Measurements from ENCODE around the gene RCE1. TPM values are rescaled to one million over a fixed set of nuclear protein-coding genes. Genes with fewer than 3 reads are reported as not detected.
A peak's percentile ranks its signal among the peaks of the same experiment; 100 is the strongest.

The RCE1 gene
- total RNA-seq, 1 donor, result 18.1 TPM

GRCh38 chr11:66881927-66882452, 38.7 kb downstream of the RCE1 start:
- Histone ChIP-seq H3K27ac (ENCODE audit: low read depth, low read length) (no peak overlapping the region), H3K36me3 (ENCODE audit: insufficient read depth, low read length) (no peaks in the 10 kb centered on the region)

GRCh38 chr11:66882561-66883015, 39.3 kb downstream of the RCE1 start:
- Histone ChIP-seq H3K36me3 (ENCODE audit: insufficient read depth, low read length) (no peaks in the 10 kb centered on the region), H3K4me2 (ENCODE audit: insufficient read depth, low read length) (peak overlapping the region; percentile 52), H2AFZ (ENCODE audit: low read length) (no peak overlapping the region), H3K79me2 (ENCODE audit: insufficient read depth, low read length) (peaks cover 4% of the 10 kb centered on the region), H3K27ac (ENCODE audit: low read depth, low read length) (no peak overlapping the region), H3K27me3 (ENCODE audit: insufficient read depth, low read length) (no peaks in the 10 kb centered on the region), H4K20me1 (ENCODE audit: insufficient read depth, low read length) (peaks cover 12% of the 10 kb centered on the region), H3K4me3 (ENCODE audit: insufficient read depth, low read length) (no peak overlapping the region), H3K9me3 (ENCODE audit: low read depth, low read length) (no peaks in the 10 kb centered on the region), H3K4me1 (ENCODE audit: insufficient read depth, low read length) (peaks cover 31% of the 10 kb centered on the region)
- no peak for TF ChIP-seq CTCF (IDR thresholded peaks at IDR 0.05; ENCODE audit: extremely low read depth, low read depth, low read length)
- no peak for DNase-seq (ENCODE audit: insufficient read length, low spot score, missing footprints)

More at GRCh38 chr11:66881927-66882452, 38.7 kb downstream of the RCE1 start:
- peak; percentile 41 for DNase-seq (ENCODE audit: insufficient read length, low spot score, missing footprints)
- Histone ChIP-seq H2AFZ (ENCODE audit: low read length) (no peak overlapping the region), H3K79me2 (ENCODE audit: insufficient read depth, low read length) (peaks cover 4% of the 10 kb centered on the region), H4K20me1 (ENCODE audit: insufficient read depth, low read length) (peaks cover 12% of the 10 kb centered on the region), H3K4me3 (ENCODE audit: insufficient read depth, low read length) (no peak overlapping the region), H3K4me2 (ENCODE audit: insufficient read depth, low read length) (no peak overlapping the region), H3K27me3 (ENCODE audit: insufficient read depth, low read length) (no peaks in the 10 kb centered on the region), H3K9me3 (ENCODE audit: low read depth, low read length) (no peaks in the 10 kb centered on the region), H3K4me1 (ENCODE audit: insufficient read depth, low read length) (peaks cover 29% of the 10 kb centered on the region)
- no peak for TF ChIP-seq CTCF (IDR thresholded peaks at IDR 0.05; ENCODE audit: extremely low read depth, low read depth, low read length)

- Histone ChIP-seq H3K4me3 (ENCODE audit: insufficient read depth, low read length) (peak overlapping the region; percentile 3), H3K9me3 (ENCODE audit: low read depth, low read length) (no peaks in the 10 kb centered on the region), H3K4me2 (ENCODE audit: insufficient read depth, low read length) (peak overlapping the region; percentile 52), H3K4me1 (ENCODE audit: insufficient read depth, low read length) (peaks cover 30% of the 10 kb centered on the region), H3K27ac (ENCODE audit: low read depth, low read length) (peak overlapping the region; percentile 76), H3K79me2 (ENCODE audit: insufficient read depth, low read length) (peaks cover 4% of the 10 kb centered on the region), H2AFZ (ENCODE audit: low read length) (peak overlapping the region; percentile 56), H3K27me3 (ENCODE audit: insufficient read depth, low read length) (no peaks in the 10 kb centered on the region), H4K20me1 (ENCODE audit: insufficient read depth, low read length) (peaks cover 12% of the 10 kb centered on the region), H3K36me3 (ENCODE audit: insufficient read depth, low read length) (no peaks in the 10 kb centered on the region)
- peak; percentile 93 for DNase-seq (ENCODE audit: insufficient read length, low spot score, missing footprints)
- peak; percentile 66 for TF ChIP-seq CTCF (IDR thresholded peaks at IDR 0.05; ENCODE audit: extremely low read depth, low read depth, low read length)
Observed at GRCh38 chr11:66883016-66883965, 40.0 kb downstream of the RCE1 start.

GRCh38 chr11:66884443-66884842, 41.2 kb downstream of the RCE1 start:
- no peak for TF ChIP-seq CTCF (IDR thresholded peaks at IDR 0.05; ENCODE audit: extremely low read depth, low read depth, low read length)
- Histone ChIP-seq H3K79me2 (ENCODE audit: insufficient read depth, low read length) (peaks cover 4% of the 10 kb centered on the region), H3K4me2 (ENCODE audit: insufficient read depth, low read length) (no peak overlapping the region), H3K9me3 (ENCODE audit: low read depth, low read length) (no peaks in the 10 kb centered on the region), H3K4me1 (ENCODE audit: insufficient read depth, low read length) (peaks cover 21% of the 10 kb centered on the region), H3K4me3 (ENCODE audit: insufficient read depth, low read length) (no peak overlapping the region), H2AFZ (ENCODE audit: low read length) (no peak overlapping the region), H3K36me3 (ENCODE audit: insufficient read depth, low read length) (no peaks in the 10 kb centered on the region), H3K27ac (ENCODE audit: low read depth, low read length) (no peak overlapping the region), H4K20me1 (ENCODE audit: insufficient read depth, low read length) (peaks cover 10% of the 10 kb centered on the region), H3K27me3 (ENCODE audit: insufficient read depth, low read length) (no peaks in the 10 kb centered on the region)
- DNase-seq (ENCODE audit: insufficient read length, low spot score, missing footprints), result no peak
